ENCODE data around the gene CLDND1.

CLDND1 gene

GRCh38 chr3:98519351-98519750 is 3.4 kb downstream of the CLDND1 start:
- no peak for DNase-seq (ENCODE audit: low read depth in 1 of 2, low spot score in 1 of 2)

GRCh38 chr3:98518816-98519215 is 3.9 kb downstream of the CLDND1 start:
- DNase-seq (ENCODE audit: low read depth in 1 of 2, low spot score in 1 of 2): no peak

GRCh38 chr3:98514948-98515347 is 7.8 kb downstream of the CLDND1 start:
- DNase-seq (ENCODE audit: low read depth in 1 of 2, low spot score in 1 of 2): no peak

GRCh38 chr3:98513736-98514135 is 9.0 kb downstream of the CLDND1 start:
- DNase-seq (ENCODE audit: low read depth in 1 of 2, low spot score in 1 of 2): no peak

GRCh38 chr3:98513091-98513511 is 9.6 kb downstream of the CLDND1 start:
- no peak for DNase-seq (ENCODE audit: low read depth in 1 of 2, low spot score in 1 of 2)

- no peak for DNase-seq (ENCODE audit: low read depth in 1 of 2, low spot score in 1 of 2)
These were observed 10.1 kb downstream of the CLDND1 start for GRCh38 chr3:98512576-98512975.

- DNase-seq (ENCODE audit: low read depth in 1 of 2, low spot score in 1 of 2): no peak
These were observed 14.1 kb downstream of the CLDND1 start for GRCh38 chr3:98508582-98508981.

GRCh38 chr3:98504539-98504938 is 18.2 kb downstream of the CLDND1 start:
- no peak for DNase-seq (ENCODE audit: low read depth in 1 of 2, low spot score in 1 of 2)

- no peak for DNase-seq (ENCODE audit: low read depth in 1 of 2, low spot score in 1 of 2)
These were observed 20.7 kb downstream of the CLDND1 start for GRCh38 chr3:98501863-98502576.

- DNase-seq (ENCODE audit: low read depth in 1 of 2, low spot score in 1 of 2): no peak
These were observed 21.4 kb downstream of the CLDND1 start for GRCh38 chr3:98501270-98501669.

- DNase-seq (ENCODE audit: low read depth in 1 of 2, low spot score in 1 of 2): no peak
These were observed 22.7 kb downstream of the CLDND1 start for GRCh38 chr3:98500019-98500418.

- DNase-seq (ENCODE audit: low read depth in 1 of 2, low spot score in 1 of 2): no peak
These were observed 25.3 kb downstream of the CLDND1 start, which contains the start of gene OR5K2 for GRCh38 chr3:98497381-98497780. OR5K2 (plus strand) TSS chr3:98497681; CDS start chr3:98497681, 0 bp downstream.

- DNase-seq (ENCODE audit: low read depth in 1 of 2, low spot score in 1 of 2): no peak
These were observed 39.1 kb downstream of the CLDND1 start for GRCh38 chr3:98483626-98484025.

GRCh38 chr3:98482717-98483482 is 39.8 kb downstream of the CLDND1 start:
- no peak for DNase-seq (ENCODE audit: low read depth in 1 of 2, low spot score in 1 of 2)

Measured in activated T-helper 1 cell treated with anti-CD3 and anti-CD28 coated beads, Interleukin-2, amount 50 U/mL, for 16 hours (primary cell).